Measurements from ENCODE around the gene ZNF415.

ZNF415 gene

GRCh38 chr19:53165691-53166091 lies 33.0 kb upstream of the ZNF415 start:
- Histone ChIP-seq H4K20me1 (ENCODE audit: insufficient read depth, low read length) (no peaks in the 10 kb centered on the region), H3K79me2 (ENCODE audit: low read length) (no peaks in the 10 kb centered on the region), H3K36me3 (replicated peaks; ENCODE audit: low read depth, low read length) (peaks cover 10% of the 10 kb centered on the region), H3K4me2 (ENCODE audit: low read length) (no peak overlapping the region), H3K9ac (ENCODE audit: low read length) (no peak overlapping the region), H3K27me3 (ENCODE audit: low read depth, low read length) (no peaks in the 10 kb centered on the region), H3K4me1 (ENCODE audit: low read length) (no peaks in the 10 kb centered on the region), H2AFZ (ENCODE audit: low read depth, low read length) (no peak overlapping the region), H3K4me3 (ENCODE audit: low read length) (no peak overlapping the region), H3K9me3 (ENCODE audit: insufficient read depth, low read length) (peaks cover 34% of the 10 kb centered on the region), H3K27ac (ENCODE audit: low read length) (no peak overlapping the region)
- no peak for TF ChIP-seq CTCF (IDR thresholded peaks at IDR 0.05; ENCODE audit: low read depth, low read length)
- TF ChIP-seq EZH2phosphoT487 (IDR thresholded peaks at IDR 0.05; ENCODE audit: low read depth): no peak

- Histone ChIP-seq H3K9ac (ENCODE audit: low read length) (no peak overlapping the region), H3K9me3 (ENCODE audit: insufficient read depth, low read length) (peaks cover 22% of the 10 kb centered on the region), H3K4me2 (ENCODE audit: low read length) (no peak overlapping the region), H4K20me1 (ENCODE audit: insufficient read depth, low read length) (no peaks in the 10 kb centered on the region), H2AFZ (ENCODE audit: low read depth, low read length) (no peak overlapping the region), H3K27ac (ENCODE audit: low read length) (no peak overlapping the region), H3K4me1 (ENCODE audit: low read length) (no peaks in the 10 kb centered on the region), H3K36me3 (replicated peaks; ENCODE audit: low read depth, low read length) (peaks cover 6% of the 10 kb centered on the region), H3K27me3 (ENCODE audit: low read depth, low read length) (no peaks in the 10 kb centered on the region), H3K4me3 (ENCODE audit: low read length) (no peak overlapping the region), H3K79me2 (ENCODE audit: low read length) (no peaks in the 10 kb centered on the region)
- TF ChIP-seq EZH2phosphoT487 (IDR thresholded peaks at IDR 0.05; ENCODE audit: low read depth) (no peak), CTCF (IDR thresholded peaks at IDR 0.05; ENCODE audit: low read depth, low read length) (no peak)
Measured at GRCh38 chr19:53161123-53161522, 28.4 kb upstream of the ZNF415 start.

- H3K27ac ChIP-seq (ENCODE audit: low read length): no peak overlapping the region
- H3K9me3 ChIP-seq (ENCODE audit: insufficient read depth, low read length): peaks cover 14% of the 10 kb centered on the region
Measured at GRCh38 chr19:53160350-53160749, 27.6 kb upstream of the ZNF415 start.

GRCh38 chr19:53158119-53158656 lies 25.5 kb upstream of the ZNF415 start:
- Histone ChIP-seq H3K4me3 (ENCODE audit: low read length) (no peak overlapping the region), H3K9ac (ENCODE audit: low read length) (no peak overlapping the region), H3K27ac (ENCODE audit: low read length) (no peak overlapping the region), H2AFZ (ENCODE audit: low read depth, low read length) (no peak overlapping the region), H4K20me1 (ENCODE audit: insufficient read depth, low read length) (no peaks in the 10 kb centered on the region), H3K27me3 (ENCODE audit: low read depth, low read length) (no peaks in the 10 kb centered on the region), H3K4me1 (ENCODE audit: low read length) (no peaks in the 10 kb centered on the region), H3K9me3 (ENCODE audit: insufficient read depth, low read length) (no peaks in the 10 kb centered on the region), H3K79me2 (ENCODE audit: low read length) (no peaks in the 10 kb centered on the region), H3K36me3 (replicated peaks; ENCODE audit: low read depth, low read length) (no peaks in the 10 kb centered on the region), H3K4me2 (ENCODE audit: low read length) (no peak overlapping the region)
- TF ChIP-seq CTCF (IDR thresholded peaks at IDR 0.05; ENCODE audit: low read depth, low read length) (no peak), EZH2phosphoT487 (IDR thresholded peaks at IDR 0.05; ENCODE audit: low read depth) (no peak)

More at GRCh38 chr19:53160350-53160749, 27.6 kb upstream of the ZNF415 start:
- H3K4me2 ChIP-seq (ENCODE audit: low read length): no peak overlapping the region
- no peak overlapping the region for H3K9ac ChIP-seq (ENCODE audit: low read length)
- no peaks in the 10 kb centered on the region for H3K4me1 ChIP-seq (ENCODE audit: low read length)
- TF ChIP-seq CTCF (IDR thresholded peaks at IDR 0.05; ENCODE audit: low read depth, low read length) (no peak), EZH2phosphoT487 (IDR thresholded peaks at IDR 0.05; ENCODE audit: low read depth) (no peak)
- no peak overlapping the region for H3K4me3 ChIP-seq (ENCODE audit: low read length)
- H3K36me3 ChIP-seq (replicated peaks; ENCODE audit: low read depth, low read length): no peaks in the 10 kb centered on the region
- no peaks in the 10 kb centered on the region for H4K20me1 ChIP-seq (ENCODE audit: insufficient read depth, low read length)
- H2AFZ ChIP-seq (ENCODE audit: low read depth, low read length): no peak overlapping the region
- no peaks in the 10 kb centered on the region for H3K27me3 ChIP-seq (ENCODE audit: low read depth, low read length)
- H3K79me2 ChIP-seq (ENCODE audit: low read length): no peaks in the 10 kb centered on the region
